HFF-Myc (cell line): ENCODE results near the gene STK39.
"Not testable (repeated sequence)": the region's sequence is repeated elsewhere in the genome, so short reads cannot be mapped to it uniquely, and the experiment has no call there.

ENCODE experiments used
- DNase-seq: peaks from one replicate; pipeline ENCODE4 v3.0.0-alpha.2; 2011; ENCODE audit warnings: low read depth; ENCODE audit errors: extremely low read depth
- H3K4me3 ChIP-seq: replicated peaks from 2 replicates; pipeline ENCODE4 v1.5.1; 2011; ENCODE audit warnings: low read depth, mild to moderate bottlenecking, control low read depth, low read length
- CTCF ChIP-seq: IDR thresholded peaks from 2 replicates; pipeline ENCODE4 v1.5.1; 2012; ENCODE audit warnings: mild to moderate bottlenecking, low read depth, low read length, control low read depth; ENCODE audit errors: missing control alignments

The STK39 gene

GRCh38 chr2:168286535-168286934 is 39.1 kb upstream of the STK39 start:
- TF ChIP-seq CTCF = no peak
- no peak for DNase-seq
- no peak overlapping the region for H3K4me3 ChIP-seq

- TF ChIP-seq CTCF = no peak
- H3K4me3 ChIP-seq = no peak overlapping the region
Measured at GRCh38 chr2:168278424-168278888, 31.1 kb upstream of the STK39 start.

GRCh38 chr2:168277276-168277675 is 29.9 kb upstream of the STK39 start:
- no peak for TF ChIP-seq CTCF
- no peak overlapping the region for H3K4me3 ChIP-seq
- no peak for DNase-seq

More at GRCh38 chr2:168278424-168278888, 31.1 kb upstream of the STK39 start:
- DNase-seq = no peak

- DNase-seq = no peak
- TF ChIP-seq CTCF = no peak
- H3K4me3 ChIP-seq = no peak overlapping the region
Measured at GRCh38 chr2:168272225-168272624, 24.8 kb upstream of the STK39 start.

GRCh38 chr2:168262926-168263325 is 15.5 kb upstream of the STK39 start:
- not testable (repeated sequence) for H3K4me3 ChIP-seq, DNase-seq

- H3K4me3 ChIP-seq = no peak overlapping the region
- no peak for TF ChIP-seq CTCF
- DNase-seq = no peak
Measured at GRCh38 chr2:168256448-168256847, 9.1 kb upstream of the STK39 start.

GRCh38 chr2:168255866-168256265 is 8.5 kb upstream of the STK39 start:
- no peak overlapping the region for H3K4me3 ChIP-seq
- no peak for TF ChIP-seq CTCF
- DNase-seq = no peak
